B cell (primary cell): ENCODE results near the gene ANKRD33B. TPM values are rescaled to one million over a fixed set of nuclear protein-coding genes. Genes with fewer than 3 reads are reported as not detected.

Experiments
- ATAC-seq: fragments of 200-7000 bp; cut with Tn5 transposase; one replicate; pipeline ENCODE4 v1.10.0; 2021; ENCODE audit warnings: low read depth, mild to moderate bottlenecking, moderate number of reproducible peaks, moderate library complexity
- CTCF ChIA-PET: fragments of 350-600 bp; sonication (Branson Sonifier 250); formaldehyde crosslinking; loops from one replicate; lab custom pipeline; 2021; ENCODE audit warnings: antibody characterized with exemption, inconsistent platforms; lab: Charles Lee
- POLR2A ChIA-PET: fragments of 350-600 bp; sonication (Branson Sonifier 250); formaldehyde crosslinking; loops from one replicate; lab custom pipeline; 2021; ENCODE audit warnings: antibody characterized with exemption; lab: Charles Lee
- DNase-seq: peaks from one replicate; pipeline ENCODE4 v3.0.0; 2013
- H2AFZ ChIP-seq: 2 replicates; pipeline ENCODE4 v1.6.1; 2012; ENCODE audit warnings: mild to moderate bottlenecking, low read depth, low read length; ENCODE audit not compliant: insufficient read depth, poor library complexity, severe bottlenecking
- H3K27ac ChIP-seq, 2 donors: 1 replicate in 1 of 2; 2 replicates in 1 of 2; pipeline ENCODE4 v1.5.1; 2012 to 2013; ENCODE audit warnings: low read length in 2 of 2, mild to moderate bottlenecking in 2 of 2, moderate library complexity in 1 of 2
- H3K27me3 ChIP-seq, 4 experiments: fragments of 200-600 bp in 1 of 4; sonication (generic) in 1 of 4; replicated peaks in 1 of 4; 1 replicate in 2 of 4; 2 replicates in 2 of 4; pipeline versions ENCODE4 v1.6.1 to v1.7.0; 2013 to 2016; ENCODE audit warnings: low read length in 3 of 4, mild to moderate bottlenecking in 2 of 4, mixed read lengths in 1 of 4, moderate library complexity in 1 of 4; ENCODE audit not compliant: insufficient read depth in 4 of 4, control insufficient read depth in 3 of 4; ENCODE audit errors: control extremely low read depth in 1 of 4
- H3K36me3 ChIP-seq, 2 experiments: replicated peaks in 1 of 2; 1 replicate in 1 of 2; 2 replicates in 1 of 2; pipeline versions ENCODE4 v1.6.1 to v1.7.1; 2013; ENCODE audit warnings: low read length in 1 of 2; ENCODE audit not compliant: insufficient read depth in 2 of 2, control insufficient read depth in 1 of 2; ENCODE audit errors: control extremely low read depth in 1 of 2, extremely low read depth in 1 of 2
- H3K4me1 ChIP-seq, 2 donors: fragments of 200-600 bp in 1 of 2; sonication (generic) in 1 of 2; 1 replicate in 1 of 2; 2 replicates in 1 of 2; pipeline versions ENCODE4 v1.5.1 to v1.6.1; 2013 to 2017; ENCODE audit warnings: low read length in 2 of 2; ENCODE audit not compliant: control insufficient read depth in 2 of 2, insufficient read depth in 2 of 2
- H3K4me2 ChIP-seq: replicated peaks from 2 replicates; pipeline ENCODE3; 2012; ENCODE audit warnings: mild to moderate bottlenecking, low read depth, low read length; ENCODE audit not compliant: poor library complexity, severe bottlenecking
- H3K4me3 ChIP-seq, 5 experiments: fragments of 200-600 bp in 1 of 5; sonication (generic) in 1 of 5; 1 replicate in 3 of 5; 2 replicates in 2 of 5; pipeline versions ENCODE4 v1.5.1 to v1.7.0; 2011 to 2016; ENCODE audit warnings: low read length in 4 of 5, mild to moderate bottlenecking in 4 of 5, low read depth in 2 of 5, control low read depth in 1 of 5, moderate library complexity in 1 of 5; ENCODE audit not compliant: insufficient read depth in 1 of 5; ENCODE audit errors: control extremely low read depth in 1 of 5, extremely low read depth in 1 of 5
- H3K79me2 ChIP-seq: fragments of 200-600 bp; sonication (generic); one replicate; pipeline ENCODE4 v1.6.0; 2016; ENCODE audit warnings: low read length; ENCODE audit not compliant: control insufficient read depth, insufficient read depth
- H3K9ac ChIP-seq: fragments of 200-600 bp; sonication (generic); 2 replicates; pipeline ENCODE4 v1.6.1; 2017; ENCODE audit warnings: mild to moderate bottlenecking, low read length, moderate library complexity
- H3K9me3 ChIP-seq, 3 donors: one replicate each; pipeline versions ENCODE4 v1.6.1 to v1.7.1; 2013; ENCODE audit warnings: low read length in 2 of 3; ENCODE audit not compliant: control insufficient read depth in 2 of 3, insufficient read depth in 1 of 3; ENCODE audit errors: control extremely low read depth in 1 of 3
- H4K20me1 ChIP-seq: 2 replicates; pipeline ENCODE4 v1.6.0; 2012; ENCODE audit warnings: mild to moderate bottlenecking, low read length; ENCODE audit not compliant: insufficient read depth, control insufficient read depth, poor library complexity, severe bottlenecking
- H3K27ac Mint-ChIP-seq: one replicate; pipeline ENCODE4 v1.8.0; 2021; ENCODE audit warnings: mixed read lengths
- H3K27me3 Mint-ChIP-seq: one replicate; pipeline ENCODE4 v1.8.0; 2021; ENCODE audit warnings: mixed read lengths
- H3K4me1 Mint-ChIP-seq: one replicate; pipeline ENCODE4 v1.8.0; 2021; ENCODE audit warnings: mixed read lengths
- H3K4me3 Mint-ChIP-seq: one replicate; pipeline ENCODE4 v1.8.0; 2021; ENCODE audit warnings: mixed read lengths
- H3K9me3 Mint-ChIP-seq: one replicate; pipeline ENCODE4 v1.8.0; 2022; ENCODE audit warnings: mixed read lengths; ENCODE audit not compliant: insufficient read depth
- EZH2 ChIP-seq: IDR thresholded peaks from 2 replicates; pipeline ENCODE4 v1.6.1; 2012; ENCODE audit warnings: borderline replicate concordance, low read depth, mild to moderate bottlenecking, moderate library complexity, low read length; ENCODE audit not compliant: insufficient read depth, poor library complexity, severe bottlenecking
- WGBS: methylation state at CpG from one replicate; pipeline ENCODE4 v1.1.5; 2013; ENCODE audit warnings: missing lambda C conversion rate; ENCODE audit not compliant: insufficient coverage; 5-methylcytosine and 5-hydroxymethylcytosine counted together
- intact Hi-C: fragments of 100-400 bp; cut with micrococcal nuclease; formaldehyde crosslinking; loops from one replicate; pipeline ENCODE4 v1.10.0; 2022
- polyA plus RNA-seq: library from polyadenylated mRNA; depleted of rRNA; stranded (reverse); fragments of >200 nt; gene quantifications from 2 replicates; pipeline ENCODE4 v1.2.3, GENCODE V29; 2012
- total RNA-seq, 2 donors: library from RNA; stranded (reverse); fragments of 120-200 nt in 1 of 2; gene quantifications; 1 replicate in 1 of 2; 2 replicates in 1 of 2; pipeline versions ENCODE4 v1.2.3 to v1.2.4, GENCODE V29; 2013 to 2022
- TF ChIP-seq, protein P1 (sequence below): fragments of 200-600 bp; IDR thresholded peaks from one replicate; pipeline ENCODE4 v1.8.0; 2022; ENCODE audit warnings: antibody characterized with exemption, mild to moderate bottlenecking

ANKRD33B gene
- total and polyA plus RNA-seq, 2 donors (not counting 1 experiment from before 2014, with no cell fraction given), result 2.9 to 23.4 TPM

DNA sequence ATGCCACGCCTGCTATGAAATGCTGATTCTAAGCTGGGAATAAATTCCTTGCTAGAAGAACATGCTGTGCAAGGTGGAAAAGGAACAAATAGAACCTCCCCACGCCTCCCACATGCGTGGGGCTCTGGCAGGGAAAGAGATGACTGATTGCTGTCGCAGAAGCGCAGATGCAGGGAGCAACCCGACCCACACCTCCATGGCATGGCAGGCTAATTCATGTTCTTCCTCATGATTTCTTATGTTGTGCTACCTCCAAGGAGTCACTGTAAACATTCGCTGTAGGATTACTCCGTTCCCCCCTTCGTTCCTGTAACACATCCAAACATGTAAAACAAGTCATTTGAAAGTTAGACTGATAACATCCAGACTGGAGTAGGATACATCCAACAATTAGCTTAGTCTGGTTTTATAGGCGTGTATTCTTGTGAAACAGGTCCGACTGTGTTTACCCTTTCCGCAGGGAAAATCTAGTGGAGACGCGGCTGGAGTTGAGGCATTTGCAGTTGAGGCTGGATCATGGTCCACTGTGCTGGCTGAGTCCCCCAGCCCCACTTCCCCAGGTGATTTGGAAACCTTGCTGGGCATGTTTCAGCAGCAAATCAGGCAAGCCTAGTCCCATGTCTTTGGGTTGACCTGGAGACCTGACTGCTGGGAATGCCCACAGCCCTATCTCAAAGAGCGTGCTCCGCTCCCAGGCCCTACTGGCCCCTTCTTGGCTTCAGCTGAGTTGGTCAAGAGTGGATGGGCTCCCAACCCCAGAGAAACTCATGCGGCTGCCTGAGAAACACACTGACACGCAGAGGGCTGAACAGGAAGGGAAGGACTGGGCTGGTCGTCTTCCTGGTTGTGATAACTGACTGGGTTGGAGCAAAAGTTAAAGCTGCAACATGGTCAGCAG lies 24.8 kb upstream of the ANKRD33B start:
- H3K27me3 Mint-ChIP-seq, result peaks cover 6% of the 10 kb centered on the region
- H3K4me1 Mint-ChIP-seq, result peaks cover 26% of the 10 kb centered on the region
- H3K4me2 ChIP-seq, result no peak overlapping the region
- H3K4me1 ChIP-seq, result peaks cover 20 to 29% of the 10 kb centered on the region in 2 donors
- H3K36me3 ChIP-seq, result no peaks in the 10 kb centered on the region
- DNase-seq (no peak), ATAC-seq (no peak)
- no peak overlapping the region for H3K4me3 Mint-ChIP-seq
- WGBS, result 92% methylated on average over 16 of the region's 19 CpGs
- no peaks in the 10 kb centered on the region for H3K79me2 ChIP-seq
- CTCF ChIA-PET, result no interaction called here
- no peak for TF ChIP-seq EZH2
- TF ChIP-seq, protein P1, sequence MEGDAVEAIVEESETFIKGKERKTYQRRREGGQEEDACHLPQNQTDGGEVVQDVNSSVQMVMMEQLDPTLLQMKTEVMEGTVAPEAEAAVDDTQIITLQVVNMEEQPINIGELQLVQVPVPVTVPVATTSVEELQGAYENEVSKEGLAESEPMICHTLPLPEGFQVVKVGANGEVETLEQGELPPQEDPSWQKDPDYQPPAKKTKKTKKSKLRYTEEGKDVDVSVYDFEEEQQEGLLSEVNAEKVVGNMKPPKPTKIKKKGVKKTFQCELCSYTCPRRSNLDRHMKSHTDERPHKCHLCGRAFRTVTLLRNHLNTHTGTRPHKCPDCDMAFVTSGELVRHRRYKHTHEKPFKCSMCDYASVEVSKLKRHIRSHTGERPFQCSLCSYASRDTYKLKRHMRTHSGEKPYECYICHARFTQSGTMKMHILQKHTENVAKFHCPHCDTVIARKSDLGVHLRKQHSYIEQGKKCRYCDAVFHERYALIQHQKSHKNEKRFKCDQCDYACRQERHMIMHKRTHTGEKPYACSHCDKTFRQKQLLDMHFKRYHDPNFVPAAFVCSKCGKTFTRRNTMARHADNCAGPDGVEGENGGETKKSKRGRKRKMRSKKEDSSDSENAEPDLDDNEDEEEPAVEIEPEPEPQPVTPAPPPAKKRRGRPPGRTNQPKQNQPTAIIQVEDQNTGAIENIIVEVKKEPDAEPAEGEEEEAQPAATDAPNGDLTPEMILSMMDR, result no peak
- H3K9me3 ChIP-seq, result no peaks in the 10 kb centered on the region
- no peak overlapping the region for H3K27ac Mint-ChIP-seq
- no peak overlapping the region for H2AFZ ChIP-seq
- intact Hi-C loops, result no loop called here
- no peaks in the 10 kb centered on the region for H3K9me3 Mint-ChIP-seq
- no peaks in the 10 kb centered on the region for H3K27me3 ChIP-seq
- H3K27ac ChIP-seq, result no peak overlapping the region
- H4K20me1 ChIP-seq, result peaks cover 6% of the 10 kb centered on the region
- no peak overlapping the region for H3K9ac ChIP-seq
- POLR2A ChIA-PET, result no interaction called here
- no peak overlapping the region for H3K4me3 ChIP-seq

DNA sequence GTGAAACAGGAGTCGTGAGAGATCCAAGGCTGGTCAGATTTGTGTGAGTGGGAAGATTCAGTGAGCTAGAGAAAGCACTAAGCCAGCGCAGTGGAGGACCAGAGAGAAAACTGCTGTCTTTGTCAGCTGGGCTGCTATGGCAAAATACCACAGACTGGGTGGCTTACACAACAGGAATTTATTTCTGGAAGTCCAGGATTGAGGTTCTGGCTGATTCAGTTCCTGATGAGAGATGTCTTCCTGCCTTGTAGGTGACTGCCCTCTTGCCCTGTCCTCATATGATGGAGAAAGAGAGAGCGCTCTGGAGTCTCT lies 24.2 kb upstream of the ANKRD33B start:
- Histone ChIP-seq H4K20me1 (peaks cover 6% of the 10 kb centered on the region), H3K4me2 (no peak overlapping the region), H3K27ac (no peak overlapping the region), H3K36me3 (no peaks in the 10 kb centered on the region), H3K9ac (no peak overlapping the region), H3K4me3 (no peak overlapping the region), H2AFZ (no peak overlapping the region), H3K27me3 (no peaks in the 10 kb centered on the region), H3K9me3 (no peaks in the 10 kb centered on the region), H3K4me1 (peaks cover 20 to 29% of the 10 kb centered on the region in 2 donors), H3K79me2 (no peaks in the 10 kb centered on the region)
- 75% methylated on average over 2 of the region's 3 CpGs for WGBS
- TF ChIP-seq EZH2, result no peak
- TF ChIP-seq, protein P1, result no peak
- Mint-ChIP-seq H3K27me3 (peaks cover 9% of the 10 kb centered on the region), H3K4me1 (peaks cover 26% of the 10 kb centered on the region), H3K9me3 (no peaks in the 10 kb centered on the region), H3K4me3 (no peak overlapping the region), H3K27ac (no peak overlapping the region)
- intact Hi-C loops, result no loop called here
- DNase-seq, result no peak
- no peak for ATAC-seq
- POLR2A ChIA-PET, result no interaction called here
- CTCF ChIA-PET, result no interaction called here
